ES-I3 (cell line): ENCODE data around the gene PIGL.

Experiments
- H3K36me3 ChIP-seq: 2 replicates; pipeline ENCODE4 v1.6.1; 2013; ENCODE audit warnings: mild to moderate bottlenecking, low read length, control low read depth, moderate library complexity; ENCODE audit not compliant: insufficient read depth
- H3K4me1 ChIP-seq: 2 replicates; pipeline ENCODE4 v1.6.1; 2013; ENCODE audit warnings: mild to moderate bottlenecking, control low read depth, low read length; ENCODE audit not compliant: insufficient read depth
- H3K9ac ChIP-seq: 2 replicates; pipeline ENCODE4 v1.6.1; 2013; ENCODE audit warnings: low read depth, mild to moderate bottlenecking, low read length, moderate library complexity
- H3K9me3 ChIP-seq: 2 replicates; pipeline ENCODE4 v1.6.1; 2013; ENCODE audit warnings: mild to moderate bottlenecking, low read length, moderate library complexity; ENCODE audit not compliant: control insufficient read depth, insufficient read depth

Gene PIGL

GRCh38 chr17:16319969-16320368, 103.0 kb downstream of the PIGL start:
- Histone ChIP-seq H3K9me3 (no peaks in the 10 kb centered on the region), H3K4me1 (no peaks in the 10 kb centered on the region), H3K9ac (no peak overlapping the region), H3K36me3 (0 out of 2 replicates have a peak, but pooled peaks cover 3% of the 10 kb centered on the region)

- Histone ChIP-seq H3K9me3 (no peaks in the 10 kb centered on the region), H3K36me3 (peaks cover 14% of the 10 kb centered on the region), H3K4me1 (no peaks in the 10 kb centered on the region), H3K9ac (no peak overlapping the region)
Observed at GRCh38 chr17:16322636-16323035, 105.6 kb downstream of the PIGL start.

GRCh38 chr17:16325964-16326363, 109.0 kb downstream of the PIGL start:
- H3K4me1 ChIP-seq, result peaks cover 7% of the 10 kb centered on the region; the same call in 1 of the 2 replicates
- H3K9me3 ChIP-seq, result no peaks in the 10 kb centered on the region
- H3K9ac ChIP-seq, result no peak overlapping the region
- H3K36me3 ChIP-seq, result peaks cover 14% of the 10 kb centered on the region

GRCh38 chr17:16327018-16327417, 110.0 kb downstream of the PIGL start:
- Histone ChIP-seq H3K4me1 (peaks cover 7% of the 10 kb centered on the region; the same call in 1 of the 2 replicates), H3K36me3 (peaks cover 14% of the 10 kb centered on the region), H3K9ac (no peak overlapping the region), H3K9me3 (no peaks in the 10 kb centered on the region)

DNA sequence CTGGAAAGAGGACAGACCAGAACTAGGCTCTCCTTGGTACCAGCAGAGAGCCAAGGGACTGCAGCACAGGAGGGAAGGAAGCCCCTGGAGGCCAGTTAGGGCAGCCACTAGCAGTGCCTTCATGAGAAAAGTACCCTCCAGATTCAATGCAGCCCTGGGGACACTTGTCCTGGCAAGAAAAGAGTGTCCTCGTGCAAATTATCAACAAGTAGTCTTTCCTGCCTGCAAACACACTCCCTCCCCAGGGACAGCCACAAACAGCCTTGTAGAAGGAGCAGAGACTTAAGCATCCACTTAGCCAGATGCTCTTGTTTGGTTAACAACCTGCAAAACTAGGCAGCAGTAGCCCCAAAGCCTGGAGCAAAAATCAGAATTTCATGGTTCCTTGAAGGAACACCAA, 112.0 kb downstream of the PIGL start:
- H3K9ac ChIP-seq, result no peak overlapping the region
- peaks cover 11% of the 10 kb centered on the region for H3K36me3 ChIP-seq
- H3K9me3 ChIP-seq, result no peaks in the 10 kb centered on the region
- H3K4me1 ChIP-seq, result peaks cover 7% of the 10 kb centered on the region; the same call in 1 of the 2 replicates

- peaks cover 7% of the 10 kb centered on the region; the same call in 1 of the 2 replicates for H3K4me1 ChIP-seq
- no peaks in the 10 kb centered on the region for H3K9me3 ChIP-seq
- peaks cover 11% of the 10 kb centered on the region for H3K36me3 ChIP-seq
- no peak overlapping the region for H3K9ac ChIP-seq
Observed at GRCh38 chr17:16329519-16330271, 112.7 kb downstream of the PIGL start.

DNA sequence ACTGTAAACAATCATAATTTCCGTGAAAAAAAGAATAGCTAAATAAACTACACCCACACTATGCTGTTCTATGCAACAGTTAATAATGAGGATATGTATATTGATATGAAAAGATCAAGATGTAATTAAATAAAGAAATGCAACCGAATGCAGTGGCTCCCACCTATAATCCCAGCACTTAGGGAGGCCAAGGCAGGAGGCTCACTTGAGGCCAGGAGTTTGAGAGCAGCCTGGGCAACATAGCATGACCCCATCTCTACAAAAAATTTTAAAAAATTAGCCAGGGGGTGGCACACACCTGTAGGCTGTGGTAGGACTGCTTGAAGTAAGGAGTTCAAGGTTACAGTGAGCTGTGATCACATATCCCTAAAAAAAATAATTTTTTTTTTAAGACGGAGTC, 121.4 kb downstream of the PIGL start:
- Histone ChIP-seq H3K9me3 (no peaks in the 10 kb centered on the region), H3K36me3 (no peaks in the 10 kb centered on the region), H3K4me1 (no peaks in the 10 kb centered on the region; the same call in 1 of the 2 replicates), H3K9ac (no peak overlapping the region)

- Histone ChIP-seq H3K4me1 (no peaks in the 10 kb centered on the region), H3K9ac (no peak overlapping the region), H3K9me3 (no peaks in the 10 kb centered on the region), H3K36me3 (no peaks in the 10 kb centered on the region)
Observed at GRCh38 chr17:16339402-16339801, 122.4 kb downstream of the PIGL start.

- Histone ChIP-seq H3K4me1 (no peaks in the 10 kb centered on the region), H3K9me3 (no peaks in the 10 kb centered on the region), H3K9ac (no peak overlapping the region), H3K36me3 (no peaks in the 10 kb centered on the region)
Observed at GRCh38 chr17:16339959-16340358, 122.9 kb downstream of the PIGL start.

DNA sequence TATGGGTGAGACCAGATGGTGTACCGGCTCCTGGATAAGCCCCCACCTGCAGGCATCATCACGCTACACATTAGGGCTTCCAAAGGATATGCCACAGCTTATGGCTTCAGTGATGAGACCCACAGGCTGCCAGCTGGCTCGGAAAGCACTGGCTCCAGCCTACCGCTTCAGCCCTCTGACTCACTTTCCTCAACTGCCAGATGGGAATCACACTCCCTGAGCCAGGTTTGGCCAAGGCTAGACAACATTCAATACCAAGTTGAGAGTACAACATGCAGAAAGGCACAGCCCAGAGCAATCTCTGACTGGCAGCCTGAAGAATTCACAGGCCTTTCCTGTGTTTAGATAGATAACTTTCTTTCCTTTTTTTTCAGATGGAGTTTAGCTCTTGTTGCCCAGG, 126.0 kb downstream of the PIGL start:
- Histone ChIP-seq H3K4me1 (no peaks in the 10 kb centered on the region), H3K36me3 (no peaks in the 10 kb centered on the region; the same call in 1 of the 2 replicates), H3K9me3 (no peaks in the 10 kb centered on the region), H3K9ac (no peak overlapping the region)

GRCh38 chr17:16343569-16343968, 126.6 kb downstream of the PIGL start:
- no peaks in the 10 kb centered on the region for H3K9me3 ChIP-seq
- H3K36me3 ChIP-seq, result no peaks in the 10 kb centered on the region; the same call in 1 of the 2 replicates
- no peak overlapping the region for H3K9ac ChIP-seq
- no peaks in the 10 kb centered on the region for H3K4me1 ChIP-seq

GRCh38 chr17:16345565-16345964, 128.6 kb downstream of the PIGL start:
- Histone ChIP-seq H3K9ac (no peak overlapping the region), H3K36me3 (no peaks in the 10 kb centered on the region; the same call in 1 of the 2 replicates)

GRCh38 chr17:16346721-16347271, 129.8 kb downstream of the PIGL start:
- no peaks in the 10 kb centered on the region; the same call in 1 of the 2 replicates for H3K36me3 ChIP-seq
- H3K4me1 ChIP-seq, result no peaks in the 10 kb centered on the region
- H3K9me3 ChIP-seq, result no peaks in the 10 kb centered on the region
- H3K9ac ChIP-seq, result no peak overlapping the region

More at GRCh38 chr17:16345565-16345964, 128.6 kb downstream of the PIGL start:
- H3K4me1 ChIP-seq, result no peaks in the 10 kb centered on the region
- H3K9me3 ChIP-seq, result no peaks in the 10 kb centered on the region

DNA sequence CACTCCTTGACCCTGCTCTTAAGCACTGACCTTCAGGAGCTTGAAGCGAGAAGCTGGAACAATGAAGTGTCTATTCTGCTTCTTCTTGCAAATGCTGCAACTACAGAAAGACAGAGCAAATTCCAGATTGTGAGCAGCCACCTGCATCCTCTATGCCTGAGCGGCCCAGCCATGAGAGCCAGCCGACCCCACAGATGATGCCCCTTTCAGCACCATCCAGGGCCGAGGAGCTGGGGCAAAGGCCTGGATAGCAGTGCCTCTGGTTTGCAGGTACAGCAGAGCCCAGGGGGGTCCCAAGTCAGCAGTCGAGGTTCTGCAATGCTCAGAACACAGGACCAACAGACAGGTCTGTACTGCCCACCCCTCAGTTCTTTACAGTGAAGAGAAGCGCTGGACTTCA, 131.6 kb downstream of the PIGL start:
- Histone ChIP-seq H3K4me1 (no peaks in the 10 kb centered on the region), H3K9ac (no peak overlapping the region), H3K9me3 (no peaks in the 10 kb centered on the region), H3K36me3 (no peaks in the 10 kb centered on the region; the same call in 1 of the 2 replicates)

DNA sequence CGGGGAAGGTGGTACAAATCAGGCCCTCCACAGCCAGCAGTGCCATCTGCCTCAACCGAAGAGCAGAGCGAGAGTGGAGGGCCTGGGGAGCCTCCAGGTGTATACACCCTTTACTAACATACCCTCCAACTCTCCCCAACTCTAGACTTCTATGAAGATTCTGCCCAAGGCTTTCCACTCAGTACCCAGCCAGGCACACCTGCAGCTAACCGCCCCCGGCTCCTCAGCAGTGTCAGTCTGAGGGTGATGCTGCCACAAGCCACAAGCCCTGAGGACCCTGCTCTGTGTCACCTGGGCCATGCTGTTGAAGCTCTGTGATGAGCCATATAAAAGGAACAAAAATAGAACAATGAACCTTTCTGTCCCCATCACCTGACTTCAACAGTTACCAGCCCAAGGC, 132.4 kb downstream of the PIGL start:
- no peaks in the 10 kb centered on the region; the same call in 1 of the 2 replicates for H3K36me3 ChIP-seq
- H3K9me3 ChIP-seq, result no peaks in the 10 kb centered on the region
- H3K4me1 ChIP-seq, result no peaks in the 10 kb centered on the region
- no peak overlapping the region for H3K9ac ChIP-seq
